ENCODE results near the gene PHF13. TPM values are rescaled to one million over a fixed set of nuclear protein-coding genes. Genes with fewer than 3 reads are reported as not detected.

Gene PHF13
- total and polyA plus RNA-seq, 9 of the 15 experiments (the other 6 are each of a cell fraction or from before 2014, with no cell fraction given): 1.8 to 36.1 (median 11.7) TPM

- Histone ChIP-seq H3K27me3 (ENCODE audit: control insufficient read depth in 2 of 2, insufficient read depth in 2 of 2, low read length in 2 of 2) (no peaks in the 10 kb centered on the region), H3K4me2 (ENCODE audit: insufficient read depth, low read length) (no peak overlapping the region), H3K4me3 (no peak overlapping the region), H3K9ac (ENCODE audit: insufficient read depth in 1 of 2, low read depth in 2 of 2, low read length in 2 of 2) (peak overlapping the region in 1 of 2 experiments; percentile 6; a peak in 1 of 4 replicates), H3K27ac (ENCODE audit: extremely low read depth, low read depth, low read length) (no peak overlapping the region), H3K9me1 (ENCODE audit: control insufficient read depth, insufficient read depth, low read length) (no peaks in the 10 kb centered on the region), H3K36me3 (ENCODE audit: control insufficient read depth, insufficient read depth, low read length) (no peaks in the 10 kb centered on the region), H3K79me2 (ENCODE audit: control insufficient read depth, insufficient read depth, low read length) (no peaks in the 10 kb centered on the region), H4K20me1 (replicated peaks; ENCODE audit: control insufficient read depth, insufficient read depth, low read length) (no peaks in the 10 kb centered on the region), H3K4me1 (replicated peaks in 1 of 2; ENCODE audit: control insufficient read depth in 2 of 2, insufficient read depth in 2 of 2, low read length in 2 of 2) (peaks cover 0 to 11% of the 10 kb centered on the region in 2 experiments; a peak in 3 of 5 replicates), H2AFZ (ENCODE audit: low read depth, low read length) (no peak overlapping the region; the same call in 1 of the 2 replicates), H3K9me3 (replicated peaks; ENCODE audit: control insufficient read depth, insufficient read depth, low read depth, low read length) (no peaks in the 10 kb centered on the region)
- DNase-seq (ENCODE audit: extremely low read depth in 1 of 4, low spot score in 3 of 4) (no peak), FAIRE-seq (no peak), ATAC-seq (0 out of 3 replicates have a peak, but pooled peaks have one; percentile 5)
- TF ChIP-seq RBBP5 (IDR thresholded peaks at IDR 0.05; ENCODE audit: borderline replicate concordance, insufficient read depth, low read length, poor library complexity, severe bottlenecking) (no peak), ZBTB7A (IDR thresholded peaks at IDR 0.05; ENCODE audit: borderline replicate concordance, control insufficient read depth, low read depth, low read length) (peak; percentile 16; the same call in 1 of the 2 replicates)
- 29% methylated on average over 12 of the region's 12 CpGs for WGBS (ENCODE audit: insufficient coverage, low coverage, missing lambda C conversion rate)
- CTCF ChIA-PET (ENCODE audit: low intra/inter-chr PET ratio): no interaction called here
- POLR2A ChIA-PET: interaction anchor here (0.6 to 1.5 kb wide), 4 partner anchors 8 to 61 kb away, joined by 3 to 5 read pairs (median 4); no protein-coding TSS in a partner anchor
- intact Hi-C loops (cut with micrococcal nuclease): no loop called here
- no TSS peak for BruUV-seq (replicated peaks)
- in situ Hi-C loops (cut with MboI): no loop called here
Measured at GRCh38 chr1:6572653-6573383, 40.7 kb upstream of the PHF13 start.

- H3K9ac ChIP-seq (ENCODE audit: insufficient read depth in 1 of 2, low read depth in 2 of 2, low read length in 2 of 2): 0 out of 4 replicates have a peak overlapping the region, but pooled peaks of 1 of the 2 experiments have one; percentile 27
- BruUV-seq (replicated peaks): no TSS peak
- DNase-seq (ENCODE audit: extremely low read depth in 1 of 4, low spot score in 3 of 4) (no peak), FAIRE-seq (no peak), ATAC-seq (no peak)
- ChIA-PET POLR2A (interaction anchor here (0.5 to 1.1 kb wide), 3 partner anchors 13 to 26 kb away, joined by 3 to 4 read pairs (median 4); no protein-coding TSS in a partner anchor), CTCF (ENCODE audit: low intra/inter-chr PET ratio) (no interaction called here)
- WGBS (ENCODE audit: insufficient coverage, low coverage, missing lambda C conversion rate): 35% methylated on average over 8 of the region's 8 CpGs
- TF ChIP-seq HNRNPH1 (optimal IDR thresholded peaks at IDR 0.05; ENCODE audit: low read depth, low read length) (no peak), ESRRB (CRISPR knock-in tag; IDR thresholded peaks at IDR 0.05; ENCODE audit: borderline replicate concordance) (no peak)
- H3K27me3 ChIP-seq (ENCODE audit: control insufficient read depth in 2 of 2, insufficient read depth in 2 of 2, low read length in 2 of 2): no peaks in the 10 kb centered on the region
- intact Hi-C loops (cut with micrococcal nuclease): no loop called here
- H3K4me3 ChIP-seq: no peak overlapping the region
- in situ Hi-C loops (cut with MboI): no loop called here
- H3K4me1 ChIP-seq (replicated peaks in 1 of 2; ENCODE audit: control insufficient read depth in 2 of 2, insufficient read depth in 2 of 2, low read length in 2 of 2): peaks cover 6 to 18% of the 10 kb centered on the region in 2 experiments
- no peaks in the 10 kb centered on the region for H4K20me1 ChIP-seq (replicated peaks; ENCODE audit: control insufficient read depth, insufficient read depth, low read length)
- H3K36me3 ChIP-seq (ENCODE audit: control insufficient read depth, insufficient read depth, low read length): no peaks in the 10 kb centered on the region
- H3K9me1 ChIP-seq (ENCODE audit: control insufficient read depth, insufficient read depth, low read length): no peaks in the 10 kb centered on the region
- no peak overlapping the region for H2AFZ ChIP-seq (ENCODE audit: low read depth, low read length)
- H3K4me2 ChIP-seq (ENCODE audit: insufficient read depth, low read length): no peak overlapping the region
- H3K79me2 ChIP-seq (ENCODE audit: control insufficient read depth, insufficient read depth, low read length): no peaks in the 10 kb centered on the region
- no peaks in the 10 kb centered on the region for H3K9me3 ChIP-seq (replicated peaks; ENCODE audit: control insufficient read depth, insufficient read depth, low read depth, low read length)
- no peak overlapping the region for H3K27ac ChIP-seq (ENCODE audit: extremely low read depth, low read depth, low read length)
Measured at GRCh38 chr1:6574025-6574620, 39.4 kb upstream of the PHF13 start.

Measured in K562 (cell line).